SK-N-SH treated with all-trans-retinoic acid at 6 μM for 48 hours (cell line): ENCODE results near the gene SLC2A14.
"Not testable (repeated sequence)": the region's sequence is repeated elsewhere in the genome, so short reads cannot be mapped to it uniquely, and the experiment has no call there.

Source experiments
- ATAC-seq: fragments of 200-7000 bp; cut with Tn5 transposase; 3 replicates; pipeline ENCODE4 v1.9.1; 2020; ENCODE audit warnings: mild to moderate bottlenecking, moderate library complexity
- ARNTL ChIP-seq: fragments of 450-650 bp; formaldehyde crosslinking; IDR thresholded peaks from 2 replicates; pipeline ENCODE4 v1.5.0; 2020; ENCODE audit warnings: low read depth, mild to moderate bottlenecking, moderate library complexity, borderline replicate concordance
- CREB5 ChIP-seq: fragments of 250-450 bp; sonication (Bioruptor Pico); IDR thresholded peaks from 2 replicates; pipeline ENCODE4 v1.5.1; 2020; ENCODE audit warnings: low read depth, mild to moderate bottlenecking, moderate library complexity
- CSDC2 ChIP-seq: fragments of 250-450 bp; sonication (Bioruptor Pico); IDR thresholded peaks from 2 replicates; pipeline ENCODE4 v1.5.0; 2020; ENCODE audit warnings: mild to moderate bottlenecking, moderate library complexity
- CSRNP3 ChIP-seq: fragments of 250-450 bp; sonication (Bioruptor Pico); IDR thresholded peaks from 2 replicates; pipeline ENCODE4 v1.5.1; 2021; ENCODE audit warnings: mild to moderate bottlenecking, moderate library complexity
- ESRRG ChIP-seq: fragments of 250-450 bp; sonication (Bioruptor Pico); IDR thresholded peaks from 2 replicates; pipeline ENCODE4 v1.6.1; 2021; ENCODE audit warnings: mild to moderate bottlenecking
- ISL1 ChIP-seq: fragments of 250-450 bp; sonication (Bioruptor Pico); IDR thresholded peaks from 2 replicates; pipeline ENCODE4 v2.1.2; 2022; ENCODE audit warnings: mild to moderate bottlenecking, moderate library complexity
- OSR1 ChIP-seq: fragments of 250-450 bp; sonication (Bioruptor Pico); IDR thresholded peaks from 2 replicates; pipeline ENCODE4 v1.8.0; 2022; ENCODE audit warnings: moderate library complexity, mild to moderate bottlenecking, inconsistent platforms
- POU6F1 ChIP-seq: fragments of 250-450 bp; sonication (Bioruptor Pico); IDR thresholded peaks from 2 replicates; pipeline ENCODE4 v1.8.0; 2021; ENCODE audit warnings: low read depth, mild to moderate bottlenecking, moderate library complexity, borderline replicate concordance
- PPARA ChIP-seq: fragments of 250-450 bp; sonication (Bioruptor Pico); IDR thresholded peaks from 2 replicates; pipeline ENCODE4 v1.5.0; 2020; ENCODE audit warnings: mild to moderate bottlenecking, borderline replicate concordance
- SNAI2 ChIP-seq: fragments of 250-450 bp; sonication (Bioruptor Pico); IDR thresholded peaks from 2 replicates; pipeline ENCODE4 v1.5.0; 2020; ENCODE audit warnings: mild to moderate bottlenecking, moderate library complexity
- TCF4 ChIP-seq: fragments of 250-450 bp; sonication (Bioruptor Pico); IDR thresholded peaks from 2 replicates; pipeline ENCODE4 v1.8.0; 2021; ENCODE audit warnings: mild to moderate bottlenecking, moderate library complexity, borderline replicate concordance
- TOX ChIP-seq: fragments of 250-450 bp; sonication (Bioruptor Pico); IDR thresholded peaks from 2 replicates; pipeline ENCODE4 v1.8.0; 2021; ENCODE audit warnings: mild to moderate bottlenecking, moderate library complexity, borderline replicate concordance
- TSHZ2 ChIP-seq: fragments of 250-450 bp; sonication (Bioruptor Pico); IDR thresholded peaks from 2 replicates; pipeline ENCODE4 v1.5.0; 2020; ENCODE audit warnings: mild to moderate bottlenecking, moderate library complexity
- ZC3H10 ChIP-seq: fragments of 250-450 bp; sonication (Bioruptor Pico); IDR thresholded peaks from 2 replicates; pipeline ENCODE4 v1.5.1; 2021; ENCODE audit warnings: mild to moderate bottlenecking, moderate library complexity
- ZFP3 ChIP-seq: fragments of 250-450 bp; sonication (Bioruptor Pico); IDR thresholded peaks from 2 replicates; pipeline ENCODE4 v1.5.0; 2020; ENCODE audit warnings: mild to moderate bottlenecking, moderate library complexity
- ZFP30 ChIP-seq: fragments of 450-650 bp; formaldehyde crosslinking; IDR thresholded peaks from 2 replicates; pipeline ENCODE4 v1.5.0; 2022; ENCODE audit warnings: mild to moderate bottlenecking, moderate library complexity
- ZNF565 ChIP-seq: fragments of 450-650 bp; formaldehyde crosslinking; conservative IDR thresholded peaks from 2 replicates; pipeline ENCODE4 v1.5.0; 2020; ENCODE audit warnings: low read depth, mild to moderate bottlenecking, moderate library complexity
- ZNF70 ChIP-seq: fragments of 450-650 bp; formaldehyde crosslinking; IDR thresholded peaks from 2 replicates; pipeline ENCODE4 v1.5.0; 2020; ENCODE audit warnings: mild to moderate bottlenecking, moderate library complexity
- ZNF8 ChIP-seq: fragments of 450-650 bp; formaldehyde crosslinking; IDR thresholded peaks from 2 replicates; pipeline ENCODE4 v1.5.0; 2020; ENCODE audit warnings: mild to moderate bottlenecking, moderate library complexity

SLC2A14 gene

GRCh38 chr12:7884689-7885088 is 12.0 kb upstream of the SLC2A14 start:
- no peak for TF ChIP-seq CSRNP3 (CRISPR knock-in tag)
- TF ChIP-seq ZFP30 (CRISPR knock-in tag), result no peak
- TF ChIP-seq OSR1 (CRISPR knock-in tag), result no peak
- no peak for ATAC-seq

GRCh38 chr12:7881736-7882120 is 9.0 kb upstream of the SLC2A14 start:
- not testable (repeated sequence) for ATAC-seq

GRCh38 chr12:7880952-7881735 is 8.4 kb upstream of the SLC2A14 start:
- not testable (repeated sequence) for ATAC-seq

- no peak for ATAC-seq
- TF ChIP-seq TSHZ2 (CRISPR knock-in tag) (no peak), TOX (CRISPR knock-in tag) (no peak), ZFP30 (CRISPR knock-in tag) (no peak), ZNF70 (CRISPR knock-in tag) (no peak), ZC3H10 (no peak), ZNF565 (CRISPR knock-in tag) (no peak), SNAI2 (CRISPR knock-in tag) (no peak)
- TF ChIP-seq, all 23 proteins: peak for 0
These were observed 6.5 kb upstream of the SLC2A14 start for GRCh38 chr12:7879246-7879645.

GRCh38 chr12:7877420-7877819 is 4.7 kb upstream of the SLC2A14 start:
- TF ChIP-seq OSR1 (CRISPR knock-in tag) (no peak), ZFP3 (no peak), TCF4 (CRISPR knock-in tag) (no peak), ESRRG (no peak), ZFP30 (CRISPR knock-in tag) (no peak), POU6F1 (CRISPR knock-in tag) (no peak), CSDC2 (CRISPR knock-in tag) (no peak), ZNF8 (CRISPR knock-in tag) (no peak), TSHZ2 (CRISPR knock-in tag) (no peak), ISL1 (CRISPR knock-in tag) (no peak), PPARA (CRISPR knock-in tag) (no peak), ARNTL (no peak), TOX (CRISPR knock-in tag) (no peak), SNAI2 (CRISPR knock-in tag) (no peak), CREB5 (no peak), ZNF565 (CRISPR knock-in tag) (no peak), ZC3H10 (no peak)
- TF ChIP-seq, all 23 proteins: peak for 0
- no peak for ATAC-seq
